GM21723 (cell line): ENCODE results near the gene KAZN.

Source experiments
- ATAC-seq: cut with Tn5 transposase; IDR thresholded peaks from one replicate; pipeline ENCODE4 v1.9.1; 2021; ENCODE audit warnings: mild to moderate bottlenecking, moderate library complexity; ENCODE audit not compliant: unreplicated experiment

Gene KAZN

DNA sequence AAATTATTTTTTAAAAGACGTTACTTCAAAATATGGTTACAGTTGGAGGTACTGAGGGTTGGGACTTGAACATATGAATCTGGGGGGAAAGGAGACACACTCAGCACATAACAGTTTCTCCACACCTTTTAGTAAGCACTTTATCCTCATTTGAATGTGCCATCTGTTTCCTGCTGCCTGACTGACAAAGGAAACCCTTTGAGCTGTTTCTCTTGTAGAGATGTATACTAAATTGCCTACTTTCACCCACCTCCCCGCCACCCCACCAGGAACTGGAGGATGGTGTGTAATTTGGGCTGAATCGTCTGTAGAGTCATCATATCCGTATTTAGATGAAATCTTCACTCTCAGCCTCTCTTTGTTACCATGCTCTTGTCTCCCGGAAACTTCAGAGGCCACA is 108.1 kb downstream of the KAZN start:
- ATAC-seq: no peak

DNA sequence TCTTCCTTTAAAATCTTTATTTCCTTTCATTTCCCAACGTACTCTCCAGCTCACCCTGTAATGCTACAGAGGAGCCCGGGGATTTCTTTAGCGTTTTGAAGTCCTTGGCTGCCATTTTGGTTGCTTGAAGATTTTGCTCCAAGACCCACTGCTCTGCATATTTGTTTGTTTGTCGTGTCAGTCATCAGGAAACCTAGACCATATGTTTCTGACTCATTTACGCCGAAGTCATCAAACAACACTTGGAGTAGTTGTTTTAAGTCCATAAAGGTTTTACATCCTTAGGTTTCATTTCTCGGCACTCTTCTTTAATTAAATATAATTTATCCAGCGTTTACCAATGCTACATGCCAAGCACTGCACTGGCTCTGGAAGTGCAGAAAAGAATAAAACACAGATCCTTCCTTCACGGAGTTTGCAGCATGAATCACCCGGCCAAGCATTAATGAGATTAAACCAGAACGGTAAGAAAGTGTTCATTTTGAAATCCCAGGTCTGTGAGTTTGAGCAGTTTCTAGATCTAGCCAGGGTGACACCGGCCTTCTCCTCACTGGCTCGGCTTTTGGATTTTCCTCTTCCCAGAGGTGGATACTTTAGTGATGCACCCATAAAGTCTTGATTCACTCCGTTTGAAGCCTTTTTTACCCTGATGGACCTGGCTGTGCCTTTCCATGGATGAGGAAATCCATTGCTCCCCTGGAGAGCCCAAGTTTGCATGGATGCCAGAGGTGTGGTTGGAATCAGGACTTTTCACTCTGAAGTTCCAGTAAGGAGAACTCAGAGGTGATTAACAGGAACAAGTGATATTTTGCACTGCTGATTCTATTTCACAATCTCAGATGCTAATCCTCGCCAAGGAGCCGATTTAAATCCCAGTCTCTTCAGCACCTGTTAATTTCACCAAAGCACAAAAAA is 109.3 kb downstream of the KAZN start:
- ATAC-seq: no peak

DNA sequence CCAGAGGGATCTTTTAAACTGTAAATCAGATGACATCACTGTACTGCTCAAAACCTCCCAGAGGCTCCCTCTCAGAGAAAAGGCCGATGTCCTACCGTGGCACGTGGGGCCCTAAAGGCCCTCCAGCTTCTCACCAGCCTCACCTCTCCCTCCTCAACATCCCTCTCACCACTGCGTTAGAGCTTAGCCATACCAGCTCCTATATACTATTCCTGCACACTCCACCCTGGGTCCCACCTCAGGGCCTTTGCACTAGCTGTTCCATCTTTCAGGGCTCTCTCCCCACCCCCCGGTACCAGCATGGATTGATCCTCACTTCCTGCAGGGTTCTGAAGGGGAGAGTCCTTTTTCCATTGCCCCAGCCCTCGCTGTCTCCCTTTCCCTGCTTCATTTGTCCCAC is 111.8 kb downstream of the KAZN start:
- ATAC-seq: no peak

DNA sequence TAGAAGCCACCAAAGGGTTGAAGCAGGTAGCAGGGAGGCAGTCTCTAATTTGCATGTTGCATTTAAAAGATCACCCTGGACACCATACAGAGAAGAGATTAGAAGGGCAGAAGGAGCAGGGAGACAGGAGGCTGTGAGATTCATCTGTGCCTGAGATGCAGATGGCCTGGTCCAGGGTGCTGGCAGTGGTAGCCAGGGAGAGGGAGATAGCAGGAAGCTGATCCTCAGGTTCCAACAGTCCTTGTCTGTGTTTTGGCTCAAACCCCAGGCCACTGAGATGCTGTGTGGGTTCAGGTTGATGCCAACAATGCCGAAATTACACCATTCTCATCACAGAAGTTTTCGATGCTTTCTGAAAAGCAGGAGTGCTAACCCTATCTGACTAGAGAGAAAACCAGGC is 113.7 kb downstream of the KAZN start:
- no peak for ATAC-seq

DNA sequence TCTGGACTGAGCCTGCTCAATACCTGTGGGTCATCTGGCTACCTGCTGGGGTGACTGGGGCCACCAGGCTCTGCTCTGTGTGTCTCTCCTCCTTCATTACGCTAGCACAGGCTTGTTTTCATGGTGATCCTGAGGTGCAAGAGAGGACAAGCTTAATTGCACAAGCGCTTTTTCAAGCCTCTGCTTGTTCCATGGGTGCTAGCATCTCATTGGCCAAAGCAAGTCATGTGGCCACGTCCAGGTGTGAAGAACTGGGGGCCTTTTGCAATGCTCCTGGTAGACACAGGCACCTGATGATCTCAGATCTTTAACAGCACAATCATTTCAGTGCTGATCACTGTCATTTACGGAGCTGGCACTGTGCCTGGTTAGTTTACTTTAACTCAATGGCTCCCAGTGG is 114.6 kb downstream of the KAZN start:
- no peak for ATAC-seq

DNA sequence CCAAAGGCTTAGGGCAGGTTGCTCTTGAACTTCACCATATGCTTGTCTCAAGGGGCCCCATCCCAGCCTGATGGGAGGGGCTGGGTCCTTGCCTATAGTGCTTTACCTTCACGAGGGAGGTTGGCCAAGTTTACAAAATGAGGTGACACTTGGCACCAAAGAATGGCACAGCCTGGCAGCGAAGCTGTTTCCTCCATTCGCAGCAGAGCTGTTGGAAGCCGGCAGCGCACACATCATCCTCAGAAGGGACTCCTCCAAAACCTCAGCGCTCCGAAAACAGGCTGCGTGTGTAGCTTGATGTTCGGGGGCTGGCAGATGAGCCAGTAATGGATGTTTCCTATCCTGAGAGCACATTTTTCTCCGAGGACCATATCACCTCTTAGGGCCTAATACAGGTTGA is 116.8 kb downstream of the KAZN start:
- no peak for ATAC-seq

DNA sequence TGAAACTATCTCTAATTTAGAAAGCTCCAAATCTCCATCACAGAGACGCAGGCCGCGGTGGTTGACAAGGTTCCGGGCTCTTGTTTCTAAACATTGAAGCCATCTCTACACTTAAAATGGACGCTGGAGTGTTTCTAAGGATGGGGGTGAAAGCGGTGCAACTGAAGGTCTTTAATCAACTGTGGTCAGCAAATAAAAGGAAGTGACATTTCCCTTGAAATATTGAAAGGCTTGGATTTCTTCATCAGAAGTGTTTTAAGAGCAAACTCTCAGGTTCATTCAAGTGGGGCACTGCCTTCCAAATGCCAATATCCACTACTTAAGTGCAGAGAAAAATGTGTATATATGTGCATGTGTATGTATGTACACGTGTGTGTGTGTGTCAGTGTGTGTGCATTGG is 117.3 kb downstream of the KAZN start:
- no peak for ATAC-seq

DNA sequence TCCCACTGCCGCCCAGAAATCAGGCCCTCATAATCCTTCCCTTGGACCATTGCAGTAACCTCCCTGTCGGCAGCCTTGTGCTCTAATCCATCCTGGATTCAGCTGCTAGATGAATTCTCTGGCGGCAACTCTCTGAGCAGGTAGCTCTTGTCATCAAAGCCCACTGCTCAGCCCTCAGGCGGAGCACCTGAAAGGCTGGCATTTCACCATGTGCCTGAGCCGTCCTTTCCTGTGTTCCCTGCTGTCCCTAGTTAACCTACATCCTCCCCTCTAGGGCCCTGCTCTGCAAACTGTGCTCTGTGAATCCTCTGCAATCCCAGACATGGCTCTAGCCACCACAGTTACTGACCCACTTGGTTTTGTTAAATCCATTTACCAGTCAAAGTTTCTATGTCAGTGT is 118.0 kb downstream of the KAZN start:
- no peak for ATAC-seq

DNA sequence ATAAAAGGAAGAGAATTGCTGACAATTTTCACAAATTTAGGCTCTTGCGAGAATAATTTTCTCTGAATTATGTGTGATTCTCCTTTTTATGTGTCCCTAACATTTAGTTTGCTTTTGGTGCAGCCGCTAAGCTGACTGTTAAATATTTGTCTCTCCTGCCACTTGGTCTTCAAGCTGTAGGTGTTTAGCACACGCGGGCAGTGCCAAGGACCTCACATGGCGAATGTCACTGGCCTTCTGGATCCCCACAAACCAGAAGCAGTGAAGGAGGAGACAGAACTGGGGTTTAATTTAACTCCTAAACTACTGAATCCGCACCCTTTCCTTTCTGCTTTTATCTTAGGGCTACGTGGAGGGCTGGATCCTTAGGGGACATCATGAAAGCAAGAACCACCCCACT is 120.0 kb downstream of the KAZN start:
- ATAC-seq: no peak

DNA sequence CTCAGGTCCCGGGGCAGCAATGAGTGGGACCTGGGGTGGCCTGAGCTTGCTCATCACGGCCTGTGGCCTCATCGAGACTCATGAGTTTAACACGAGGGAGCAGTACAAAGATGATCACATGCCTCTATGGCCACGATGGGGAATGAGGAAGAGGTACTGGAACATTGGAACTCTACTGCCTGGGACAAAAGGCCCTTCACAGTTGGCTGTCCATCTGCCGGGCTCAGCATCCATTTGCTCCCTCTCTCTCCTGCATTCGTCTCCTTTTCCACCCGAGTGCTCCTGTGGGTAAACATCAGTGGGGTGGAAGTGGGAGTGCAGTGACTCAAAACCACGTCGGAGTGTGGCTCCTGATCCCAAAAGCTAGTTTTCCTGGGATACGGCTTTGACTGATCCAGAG is 124.9 kb downstream of the KAZN start:
- no peak for ATAC-seq

DNA sequence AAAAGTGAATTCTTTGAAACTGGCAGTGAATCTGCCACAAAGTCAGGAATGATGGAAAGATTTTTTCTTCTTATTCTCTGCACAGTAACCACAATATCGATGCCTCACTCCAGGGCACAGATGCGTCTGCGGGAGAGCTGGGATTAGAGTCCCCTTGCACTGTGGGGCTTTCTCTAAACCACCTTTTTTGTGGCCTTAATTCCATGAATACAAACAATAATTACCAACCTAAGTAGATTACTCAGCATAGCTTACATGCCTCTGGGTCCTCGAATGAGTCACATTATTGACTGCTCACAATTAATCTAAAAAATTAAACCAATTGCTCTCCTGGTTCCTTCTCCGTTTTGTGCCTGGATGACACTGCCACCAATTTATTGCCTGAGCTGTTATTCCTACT is 125.8 kb downstream of the KAZN start:
- no peak for ATAC-seq

DNA sequence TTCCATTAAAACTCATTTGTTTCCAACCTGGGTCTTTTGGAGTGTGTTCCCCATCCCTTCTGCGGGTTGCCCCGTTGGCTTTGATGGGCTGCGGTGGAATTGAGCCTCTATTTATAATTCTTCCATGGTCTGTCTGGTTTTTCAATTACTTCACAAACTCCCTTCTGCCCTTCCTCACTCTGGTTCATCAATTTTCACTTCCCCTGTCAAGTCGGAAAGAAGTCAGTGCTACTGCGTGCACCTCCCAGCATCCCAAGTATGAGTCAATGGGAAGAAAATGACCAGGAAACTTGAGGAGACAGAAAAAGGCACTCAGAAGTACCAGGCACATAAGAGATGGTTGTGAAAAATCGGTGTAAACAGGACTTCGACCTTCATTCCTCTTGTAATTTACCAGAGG is 126.2 kb downstream of the KAZN start:
- no peak for ATAC-seq

DNA sequence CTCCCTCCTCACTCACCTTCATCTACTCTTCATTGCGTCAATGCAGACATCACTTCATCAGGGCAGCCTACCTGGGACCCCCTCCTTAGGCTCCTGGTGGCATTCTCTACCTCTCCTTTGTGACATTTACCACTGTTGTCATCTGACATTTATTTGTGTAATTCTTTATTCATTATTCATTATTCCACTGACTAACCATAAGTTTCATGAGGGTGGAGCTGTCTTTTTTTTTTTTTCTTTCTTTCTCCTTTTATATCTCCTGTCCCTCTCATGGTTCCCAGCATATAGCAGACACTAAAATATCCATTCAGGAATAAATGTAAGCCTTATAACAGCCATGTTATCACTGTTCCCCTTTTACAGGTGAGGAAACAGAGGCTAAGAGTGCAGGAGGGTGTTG is 126.8 kb downstream of the KAZN start:
- no peak for ATAC-seq

DNA sequence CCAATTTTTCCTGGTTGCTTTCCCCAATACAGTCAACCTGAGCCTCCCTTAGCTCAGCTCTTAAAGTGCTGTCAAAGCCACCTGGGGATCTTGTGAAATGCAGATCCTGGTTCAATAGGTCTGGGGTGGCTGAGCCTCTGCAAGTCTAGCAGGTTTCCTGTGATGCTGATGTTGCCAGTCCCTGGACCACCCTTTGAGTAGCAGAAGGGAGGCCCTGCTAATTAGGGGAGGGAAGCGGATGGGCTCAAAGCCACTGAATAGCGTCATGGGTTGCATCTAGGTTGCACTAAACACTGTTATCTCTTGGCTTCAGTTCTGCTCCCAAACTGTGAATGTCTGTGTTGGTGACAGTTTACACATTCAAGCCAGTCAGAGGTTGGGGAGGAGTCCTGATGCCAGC is 127.2 kb downstream of the KAZN start:
- no peak for ATAC-seq

DNA sequence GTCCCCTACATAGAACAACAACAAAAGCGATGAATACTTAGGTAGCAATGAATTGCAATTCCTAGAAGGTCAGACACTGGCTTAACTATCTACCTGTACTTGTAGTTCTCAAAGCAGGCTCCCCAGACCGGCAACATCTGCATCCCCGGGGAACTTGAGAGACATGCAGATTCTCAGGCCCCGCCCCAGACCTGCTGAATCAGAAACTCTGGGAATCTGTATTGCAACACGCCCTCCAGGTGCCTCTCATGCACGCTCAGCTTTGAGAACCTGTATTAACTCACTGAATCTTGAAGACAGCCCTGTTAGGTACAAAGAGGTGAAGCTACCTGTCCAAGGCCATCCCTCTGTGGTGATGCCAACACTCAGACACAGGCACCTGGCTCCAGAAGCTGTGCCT is 128.1 kb downstream of the KAZN start:
- ATAC-seq: no peak

DNA sequence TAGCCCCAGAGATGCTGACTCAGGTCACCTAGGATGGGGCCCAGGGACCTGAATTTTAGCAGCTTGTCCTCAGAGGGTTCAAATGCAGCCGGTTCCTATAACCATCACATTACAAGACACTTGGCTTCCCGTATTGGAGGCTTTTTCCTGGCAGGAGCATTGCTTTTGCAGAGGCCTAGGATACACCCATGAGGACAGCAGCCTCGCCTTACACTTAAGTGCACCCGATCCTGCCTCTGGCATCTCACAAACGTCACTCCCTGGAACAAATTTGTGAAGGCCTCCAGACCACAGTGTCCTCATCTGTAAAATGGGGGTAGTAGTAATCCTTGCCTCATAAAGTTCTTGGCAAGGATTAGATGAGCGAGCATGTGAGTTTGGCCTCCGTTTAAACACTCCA is 130.0 kb downstream of the KAZN start:
- no peak for ATAC-seq

DNA sequence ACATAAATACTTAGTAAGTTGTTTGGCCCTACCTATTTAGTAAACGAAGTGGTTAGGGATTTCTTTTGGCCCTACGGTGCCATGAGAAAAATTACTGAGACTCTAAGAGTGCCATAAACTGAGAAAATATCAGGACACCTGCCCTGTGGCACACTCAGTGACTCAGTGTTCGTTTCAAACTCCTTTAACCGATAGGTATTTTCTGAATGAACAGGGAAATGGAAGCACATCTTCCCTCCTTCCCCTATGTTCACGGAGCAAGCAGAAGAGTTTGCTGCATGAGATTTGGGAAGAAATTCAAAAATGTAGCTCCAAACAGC is 134.2 kb downstream of the KAZN start:
- ATAC-seq: no peak

DNA sequence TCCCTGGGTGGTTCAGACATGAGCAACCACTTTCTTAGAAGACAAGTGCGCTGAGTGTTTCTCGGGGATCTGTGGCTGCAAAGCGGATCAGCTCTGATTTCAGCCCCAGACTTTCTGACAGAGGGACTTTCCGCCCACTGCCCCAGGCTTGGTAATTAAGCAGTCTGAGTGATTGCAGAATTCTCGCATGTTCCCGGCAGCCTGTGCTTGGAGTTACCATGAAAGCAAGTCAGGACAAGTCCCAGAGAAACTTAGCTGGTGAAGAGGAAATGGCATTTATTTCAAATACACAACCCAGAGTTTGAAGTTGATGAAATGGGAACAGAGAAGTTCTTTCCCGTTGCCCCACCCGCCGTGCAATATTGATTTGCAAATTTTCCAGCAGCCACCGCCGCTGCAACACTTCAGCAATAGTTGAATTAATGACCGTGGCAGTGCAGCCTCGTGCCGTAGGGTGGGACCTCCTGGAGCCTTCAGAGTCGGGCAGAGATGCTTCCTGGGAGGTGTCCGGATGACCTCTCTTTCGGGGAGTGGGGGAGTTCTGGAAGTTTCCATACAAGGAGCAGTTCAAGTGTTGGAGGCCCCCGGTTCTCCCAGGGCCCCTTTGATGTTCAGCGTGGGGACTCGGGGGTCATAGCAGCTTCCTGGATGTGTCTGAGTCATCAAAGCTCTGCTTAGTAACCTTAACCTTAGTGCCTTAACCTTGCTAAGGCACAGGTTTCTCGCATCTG is 134.7 kb downstream of the KAZN start:
- no peak for ATAC-seq

DNA sequence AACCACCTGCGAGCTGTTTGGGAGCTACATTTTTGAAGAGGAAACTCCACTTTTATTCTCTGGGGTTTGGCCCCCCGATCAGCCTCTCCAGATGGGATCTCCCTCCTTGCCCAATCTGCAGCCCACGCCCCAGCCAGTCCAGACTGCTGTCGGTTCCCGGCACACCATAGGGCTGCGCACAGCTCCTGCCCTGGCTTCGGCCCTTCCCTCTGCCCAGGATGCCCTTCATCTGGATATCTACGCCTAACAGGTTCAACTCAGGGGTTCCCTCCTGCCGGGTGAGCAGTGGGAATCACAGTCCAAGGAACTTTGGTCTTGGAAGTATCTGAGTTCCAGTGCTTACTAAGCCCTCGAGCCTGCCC is 135.3 kb downstream of the KAZN start:
- ATAC-seq: no peak

DNA sequence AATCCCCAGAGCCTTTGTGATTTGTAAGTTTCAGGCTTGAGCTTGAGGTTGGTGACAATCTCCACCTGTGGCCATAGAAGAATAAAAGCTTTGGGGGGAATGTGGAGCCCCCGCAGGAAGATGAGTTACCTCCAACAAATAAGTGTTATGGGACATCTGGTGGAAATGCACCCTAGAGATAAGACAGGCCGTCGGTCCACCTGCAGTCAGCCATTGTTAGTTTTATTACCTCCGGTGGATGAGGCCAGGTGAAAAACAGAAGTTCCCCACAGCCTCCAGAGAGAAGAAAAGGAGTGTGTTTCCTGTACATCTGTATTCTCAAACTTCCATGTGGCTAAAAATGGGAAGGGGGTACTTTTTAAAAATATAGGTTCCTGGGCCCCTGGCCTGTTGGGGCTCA is 137.4 kb downstream of the KAZN start:
- no peak for ATAC-seq

DNA sequence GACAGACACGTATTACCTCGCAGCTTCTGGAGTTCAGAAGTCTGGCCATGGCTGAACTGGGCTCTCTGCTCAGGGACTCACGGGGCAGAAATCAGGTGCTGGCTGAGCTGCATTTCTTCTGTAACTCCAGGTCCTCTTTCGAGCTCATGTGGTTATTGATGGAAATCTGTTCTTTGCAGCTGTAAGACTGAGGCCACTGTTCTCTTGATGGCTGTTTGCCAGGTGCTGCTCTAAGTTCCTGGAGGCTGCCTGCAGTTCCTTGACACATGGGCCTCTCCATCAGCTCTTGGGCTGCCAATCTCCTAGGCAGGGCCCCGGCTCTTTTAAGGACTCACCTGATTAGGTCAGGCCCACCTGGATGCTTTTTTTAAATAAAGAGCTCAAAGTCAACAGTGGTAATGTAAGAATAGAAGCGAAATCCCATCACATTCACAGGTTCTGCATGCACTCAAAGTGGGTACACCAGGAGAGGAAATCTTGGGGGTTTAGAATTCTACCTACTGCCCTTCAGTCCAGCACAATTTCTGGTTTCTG is 139.1 kb downstream of the KAZN start:
- no peak for ATAC-seq

DNA sequence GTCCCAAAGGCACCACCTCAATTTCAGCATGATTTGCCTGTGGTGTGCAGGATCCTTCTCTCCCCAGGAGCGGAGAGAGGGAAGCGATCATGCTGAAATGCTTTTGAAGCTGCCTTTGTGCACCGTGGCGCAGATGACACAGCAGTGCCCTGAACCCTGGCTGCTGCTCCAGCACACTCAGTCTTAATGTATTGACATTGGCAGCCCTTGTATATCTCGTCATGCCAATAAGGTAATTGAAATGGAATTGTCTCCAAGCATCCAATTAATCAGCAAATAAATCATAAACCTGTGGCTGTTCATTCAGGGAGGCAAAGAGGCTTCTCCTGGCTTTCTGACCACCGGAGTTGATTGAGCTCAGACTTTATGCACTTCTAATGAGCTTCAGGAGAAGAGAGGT is 139.8 kb downstream of the KAZN start:
- ATAC-seq: no peak
